ENCODE results near the gene BCAP31.
"Not testable (repeated sequence)": the region's sequence is repeated elsewhere in the genome, so short reads cannot be mapped to it uniquely, and the experiment has no call there.

- TF ChIP-seq CTCF, POLR2A (IDR thresholded peaks at IDR 0.05): not testable (repeated sequence)
These were observed 33.0 kb downstream of the BCAP31 start for GRCh38 chrX:153691032-153691827.
